ENCODE measurements around the gene NDUFV3.

NDUFV3 gene

DNA sequence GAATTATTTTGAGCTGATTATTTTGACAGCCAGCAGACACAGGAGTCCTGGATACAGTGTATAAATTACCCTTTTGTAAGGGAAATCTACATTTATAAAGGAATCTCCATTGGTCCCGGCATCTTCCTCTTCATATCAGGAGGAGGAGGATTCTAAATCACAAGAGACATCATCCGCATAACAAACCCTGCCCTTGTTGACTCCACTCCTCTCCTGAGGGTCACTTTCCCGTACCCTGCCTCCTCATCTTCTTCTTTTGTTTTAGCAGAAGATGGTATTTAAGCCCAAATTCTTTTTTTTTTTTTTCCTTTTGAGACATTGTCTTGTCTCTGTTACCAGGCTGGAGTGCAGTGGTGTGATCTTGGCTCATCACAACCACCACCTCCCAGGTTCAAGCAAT is 66.6 kb downstream of the NDUFV3 start:
- no peak overlapping the region for H3K27ac ChIP-seq
- TF ChIP-seq, protein P1, sequence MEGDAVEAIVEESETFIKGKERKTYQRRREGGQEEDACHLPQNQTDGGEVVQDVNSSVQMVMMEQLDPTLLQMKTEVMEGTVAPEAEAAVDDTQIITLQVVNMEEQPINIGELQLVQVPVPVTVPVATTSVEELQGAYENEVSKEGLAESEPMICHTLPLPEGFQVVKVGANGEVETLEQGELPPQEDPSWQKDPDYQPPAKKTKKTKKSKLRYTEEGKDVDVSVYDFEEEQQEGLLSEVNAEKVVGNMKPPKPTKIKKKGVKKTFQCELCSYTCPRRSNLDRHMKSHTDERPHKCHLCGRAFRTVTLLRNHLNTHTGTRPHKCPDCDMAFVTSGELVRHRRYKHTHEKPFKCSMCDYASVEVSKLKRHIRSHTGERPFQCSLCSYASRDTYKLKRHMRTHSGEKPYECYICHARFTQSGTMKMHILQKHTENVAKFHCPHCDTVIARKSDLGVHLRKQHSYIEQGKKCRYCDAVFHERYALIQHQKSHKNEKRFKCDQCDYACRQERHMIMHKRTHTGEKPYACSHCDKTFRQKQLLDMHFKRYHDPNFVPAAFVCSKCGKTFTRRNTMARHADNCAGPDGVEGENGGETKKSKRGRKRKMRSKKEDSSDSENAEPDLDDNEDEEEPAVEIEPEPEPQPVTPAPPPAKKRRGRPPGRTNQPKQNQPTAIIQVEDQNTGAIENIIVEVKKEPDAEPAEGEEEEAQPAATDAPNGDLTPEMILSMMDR (IDR thresholded peaks at IDR 0.05) = no peak
- TF ChIP-seq ZFX (IDR thresholded peaks at IDR 0.05; ENCODE audit: borderline replicate concordance) = no peak

DNA sequence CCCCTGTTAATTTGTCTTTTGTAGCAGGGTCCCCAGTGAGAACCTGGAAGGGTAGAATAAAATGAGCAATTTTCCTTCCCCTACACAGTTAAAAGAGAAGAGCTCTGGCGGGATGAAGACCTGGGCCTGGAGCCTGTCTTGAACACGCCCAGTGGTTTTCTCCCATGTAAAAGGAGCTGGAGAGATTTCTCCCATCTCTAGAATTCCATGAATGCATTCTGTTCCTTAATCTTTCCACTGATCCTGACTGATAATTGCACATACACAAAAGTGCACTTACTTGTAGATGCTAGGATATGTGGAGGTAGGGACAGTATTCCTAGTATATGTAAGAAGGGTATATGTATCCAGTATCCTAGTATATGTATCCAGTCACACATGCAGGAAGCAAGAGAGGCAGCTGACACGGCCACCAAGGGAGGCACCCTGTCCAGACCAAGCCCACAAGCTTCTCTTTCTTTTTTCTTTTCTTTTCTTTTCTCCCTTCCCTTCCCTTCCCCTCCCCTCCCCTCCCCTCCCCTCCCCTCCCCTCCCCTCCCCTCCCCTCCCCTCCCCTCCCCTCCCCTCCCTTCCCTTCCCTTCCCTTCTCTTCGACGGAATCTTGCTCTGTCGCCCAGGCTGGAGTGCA is 69.4 kb downstream of the NDUFV3 start:
- H3K27ac ChIP-seq = no peak overlapping the region
- TF ChIP-seq ZFX (IDR thresholded peaks at IDR 0.05; ENCODE audit: borderline replicate concordance) = no peak
